Transverse colon (tissue), 4 donors: ENCODE measurements around the gene HNRNPD. TPM values are rescaled to one million over a fixed set of nuclear protein-coding genes. Genes with fewer than 3 reads are reported as not detected.

Experiments used
- DNase-seq: peaks from one replicate; pipeline ENCODE4 v3.0.0-alpha.2; 2019
- H3K27ac ChIP-seq, 4 donors: fragments of 200-600 bp; sonication (generic); 2 replicates each; pipeline ENCODE4 v1.5.1; 2016 to 2018; ENCODE audit warnings: inconsistent platforms in 4 of 4
- H3K27me3 ChIP-seq: fragments of 200-600 bp; sonication (generic); 2 replicates; pipeline ENCODE4 v1.5.1; 2017; ENCODE audit warnings: inconsistent platforms
- H3K36me3 ChIP-seq, 4 donors: fragments of 200-600 bp; sonication (generic); 2 replicates each; pipeline ENCODE4 v1.5.1; 2017 to 2019; ENCODE audit warnings: inconsistent platforms in 4 of 4
- H3K4me1 ChIP-seq, 4 donors: fragments of 200-600 bp; sonication (generic); 2 replicates each; pipeline ENCODE4 v1.5.1; 2017 to 2020; ENCODE audit warnings: inconsistent platforms in 4 of 4
- H3K4me3 ChIP-seq, 4 donors: fragments of 200-600 bp; sonication (generic); 1 replicate in 1 of 4; 2 replicates in 3 of 4; pipeline versions ENCODE4 v1.5.1 to v1.6.1; 2017 to 2019; ENCODE audit warnings: inconsistent platforms in 4 of 4
- H3K9me3 ChIP-seq, 2 donors: fragments of 200-600 bp; sonication (generic); 2 replicates each; pipeline ENCODE4 v1.5.1; 2017 to 2019; ENCODE audit warnings: inconsistent platforms in 2 of 2
- CTCF ChIP-seq, 5 experiments: fragments of 200-600 bp in 3 of 5; fragments of 450-650 bp in 2 of 5; sonication (generic) in 3 of 5; IDR thresholded peaks; 1 replicate in 2 of 5; 2 replicates in 3 of 5; pipeline ENCODE4 v1.5.1; 2016 to 2017; ENCODE audit warnings: antibody characterized with exemption in 5 of 5, inconsistent platforms in 3 of 5, mild to moderate bottlenecking in 2 of 5, moderate library complexity in 1 of 5
- EP300 ChIP-seq: sonication (generic); formaldehyde crosslinking; IDR thresholded peaks from one replicate; pipeline ENCODE4 v1.6.1; 2017; ENCODE audit warnings: antibody characterized with exemption, low read depth
- POLR2A ChIP-seq: fragments of 450-650 bp; IDR thresholded peaks from one replicate; pipeline ENCODE4 v1.6.1; 2016; ENCODE audit warnings: antibody characterized with exemption, mild to moderate bottlenecking, moderate library complexity
- POLR2AphosphoS5 ChIP-seq, 3 donors: sonication (generic); formaldehyde crosslinking; IDR thresholded peaks; one replicate each; pipeline ENCODE4 v1.6.1; 2016; ENCODE audit warnings: antibody characterized with exemption in 3 of 3
- WGBS, 2 donors: methylation state at CpG; one replicate each; pipeline ENCODE4 v1.1.5; 2018; ENCODE audit warnings: low coverage in 1 of 2; 5-methylcytosine and 5-hydroxymethylcytosine counted together
- in situ Hi-C, 4 donors: fragments of 200-750 bp; cut with MboI; loops; one replicate each; pipeline versions ENCODE4 v1.15.0 to v1.15.1; 2017; ENCODE audit warnings: low sequenced_read_pairs in 3 of 4, low pct_ligation_motif_present in 1 of 4, low pct_unique_long_range_greater_than_20kb in 1 of 4
- intact Hi-C: fragments of 100-400 bp; cut with DNase I; formaldehyde crosslinking; loops from one replicate; pipeline ENCODE4 v1.15.1; 2023; ENCODE audit warnings: low total_unique reads
- total RNA-seq, 4 donors: library from RNA; depleted of rRNA; stranded (reverse); fragments of >200 nt; gene quantifications; one replicate each; pipeline ENCODE4 v1.1.0, GENCODE V29; 2016

HNRNPD gene, protein sequence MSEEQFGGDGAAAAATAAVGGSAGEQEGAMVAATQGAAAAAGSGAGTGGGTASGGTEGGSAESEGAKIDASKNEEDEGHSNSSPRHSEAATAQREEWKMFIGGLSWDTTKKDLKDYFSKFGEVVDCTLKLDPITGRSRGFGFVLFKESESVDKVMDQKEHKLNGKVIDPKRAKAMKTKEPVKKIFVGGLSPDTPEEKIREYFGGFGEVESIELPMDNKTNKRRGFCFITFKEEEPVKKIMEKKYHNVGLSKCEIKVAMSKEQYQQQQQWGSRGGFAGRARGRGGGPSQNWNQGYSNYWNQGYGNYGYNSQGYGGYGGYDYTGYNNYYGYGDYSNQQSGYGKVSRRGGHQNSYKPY
- 100 to 1,000 TPM in 3 of 4 donors, 10 to 100 TPM in 1; 61.4 to 213 (median 130) TPM for total RNA-seq

- intact Hi-C loops (loop anchor here (1.0 to 10.0 kb wide), 2 partner anchors 55 to 511 kb away; no protein-coding TSS in a partner anchor), in situ Hi-C loops (loop anchor here in 2 of 4 donors (10.0 kb wide), 2 partner anchors 51 to 61 kb away; partner anchors contain the start of genes ENOPH1 (in 1 of the 2) and HNRNPDL (in 1 of the 2))
- H3K27ac ChIP-seq: peak within 1 kb of the TSS; percentile 97 to 100 (median 99)
- H3K27me3 ChIP-seq: no peaks in the 10 kb centered on the region
- peaks cover 16 to 45% (median 34%) of the 10 kb centered on the region in 4 donors for H3K4me1 ChIP-seq
- 0 to 5% methylated on average over 4 to 68 of the region's 83 CpGs for WGBS, 2 donors
- DNase-seq: peak; percentile 98
- TF ChIP-seq POLR2A (peak; percentile 95), EP300 (peak; percentile 44), POLR2AphosphoS5 (IDR thresholded peaks at IDR 0.05) (peak; percentile 91 to 96 (median 96)), CTCF (IDR thresholded peaks at IDR 0.05) (peak in 1 of 5 experiments; percentile 29)
- no peaks in the 10 kb centered on the region for H3K9me3 ChIP-seq
- no peaks in the 10 kb centered on the region for H3K36me3 ChIP-seq
- H3K4me3 ChIP-seq: peak within 1 kb of the TSS; percentile 77 to 97 (median 86)
Observed at GRCh38 chr4:82373816-82374625, at the start of gene HNRNPD. Gene HNRNPD (minus strand): TSS chr4:82373991. CDS start chr4:82373678, 313 bp downstream.

GRCh38 chr4:82422616-82423015, 48.8 kb upstream of the HNRNPD start:
- 84% methylated on average over 5 of the region's 5 CpGs for WGBS, 2 donors
- peaks cover 4 to 21% (median 9%) of the 10 kb centered on the region in 4 donors for H3K4me1 ChIP-seq
- intact Hi-C loops (no loop called here), in situ Hi-C loops (loop anchor here in 1 of 4 donors (10.0 kb wide), 1 partner anchor 48 kb away; the partner anchor contains the start of gene HNRNPD)
- DNase-seq: no peak
- no peak overlapping the region for H3K4me3 ChIP-seq
- no peaks in the 10 kb centered on the region for H3K27me3 ChIP-seq
- no peak overlapping the region for H3K27ac ChIP-seq
- TF ChIP-seq EP300: no peak
- no peak for TF ChIP-seq POLR2AphosphoS5 (IDR thresholded peaks at IDR 0.05)
- no peak for TF ChIP-seq CTCF (IDR thresholded peaks at IDR 0.05)
- TF ChIP-seq POLR2A: no peak
- H3K36me3 ChIP-seq: peaks cover 0 to 46% (median 19%) of the 10 kb centered on the region in 4 donors
- no peaks in the 10 kb centered on the region for H3K9me3 ChIP-seq

DNA sequence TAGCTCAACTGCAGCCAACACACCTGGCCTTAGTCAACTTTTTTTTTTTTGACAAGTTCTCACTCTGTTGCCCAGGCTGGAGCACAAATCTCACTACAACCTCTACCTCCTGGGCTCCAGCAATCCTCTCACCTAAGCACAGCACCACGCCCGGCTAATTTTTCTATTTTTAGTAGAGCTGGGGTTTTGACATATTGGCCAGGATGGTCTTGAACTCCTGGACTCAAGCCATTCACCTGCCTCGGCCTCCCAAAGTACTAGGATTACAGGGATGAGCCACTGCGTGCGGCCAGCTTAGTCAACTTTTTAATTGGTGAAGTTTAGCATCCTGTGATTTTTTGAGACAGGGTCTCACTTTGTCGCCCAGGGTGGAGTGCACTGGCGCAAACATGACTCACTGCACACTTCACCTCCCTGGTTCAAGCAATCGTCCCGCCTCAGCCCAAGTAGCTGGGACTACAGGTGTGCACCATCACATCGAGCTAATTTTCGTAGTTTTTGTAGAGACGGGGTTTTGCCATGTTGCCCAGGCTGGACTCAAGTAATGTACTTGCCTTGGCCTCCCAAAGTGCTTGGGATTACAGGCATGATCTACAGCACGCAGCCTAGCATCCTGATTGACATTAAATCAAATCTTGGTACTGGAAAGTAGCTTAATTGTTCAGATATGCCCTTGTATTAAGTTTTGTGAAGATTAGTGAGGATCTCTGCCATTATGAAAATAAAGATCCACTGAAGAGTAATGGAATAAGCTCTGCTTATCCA, 48.2 kb upstream of the HNRNPD start:
- in situ Hi-C loops: loop anchor here in 1 of 4 donors (10.0 kb wide), 1 partner anchor 47 kb away; the partner anchor contains the start of gene HNRNPD
- no peak for DNase-seq
- 83 to 93% methylated on average over 12 to 13 of the region's 13 CpGs for WGBS, 2 donors
- H3K4me3 ChIP-seq: no peak overlapping the region
- H3K4me1 ChIP-seq: peaks cover 0 to 15% (median 2%) of the 10 kb centered on the region in 4 donors
- intact Hi-C loops: no loop called here
- no peak overlapping the region for H3K27ac ChIP-seq
- peaks cover 0 to 42% (median 18%) of the 10 kb centered on the region in 4 donors for H3K36me3 ChIP-seq
- no peaks in the 10 kb centered on the region for H3K27me3 ChIP-seq
- no peaks in the 10 kb centered on the region for H3K9me3 ChIP-seq
- TF ChIP-seq CTCF (IDR thresholded peaks at IDR 0.05) (no peak), POLR2AphosphoS5 (IDR thresholded peaks at IDR 0.05) (no peak), POLR2A (no peak), EP300 (no peak)
